Astrocyte (in vitro differentiated cells and primary cell): Measurements from ENCODE around the gene RIGI. TPM values are rescaled to one million over a fixed set of nuclear protein-coding genes. Genes with fewer than 3 reads are reported as not detected.
"Not testable (repeated sequence)": the region's sequence is repeated elsewhere in the genome, so short reads cannot be mapped to it uniquely, and the experiment has no call there.

Experiments
- DNase-seq: peaks from one replicate; pipeline ENCODE4 v3.0.0-alpha.2; 2010; ENCODE audit warnings: low read depth
- FAIRE-seq: peaks from 2 replicates; lab custom pipeline; 2011; peaks lifted over from hg19 to GRCh38; lab: Jason Lieb, UNC
- H2AFZ ChIP-seq: 2 replicates; pipeline ENCODE4 v1.6.0; 2012; ENCODE audit warnings: low read depth, low read length, inconsistent platforms
- H3K27ac ChIP-seq: 2 replicates; pipeline ENCODE4 v1.5.1; 2011; ENCODE audit warnings: low read depth, low read length, inconsistent platforms
- H3K27me3 ChIP-seq: 2 replicates; pipeline ENCODE4 v1.6.0; 2011; ENCODE audit warnings: low read length, inconsistent platforms; ENCODE audit not compliant: insufficient read depth
- H3K36me3 ChIP-seq: 2 replicates; pipeline ENCODE4 v1.5.1; 2011; ENCODE audit warnings: low read length, inconsistent platforms; ENCODE audit not compliant: insufficient read depth
- H3K4me1 ChIP-seq: 2 replicates; pipeline ENCODE4 v1.5.1; 2011; ENCODE audit warnings: low read length, inconsistent platforms; ENCODE audit not compliant: insufficient read depth
- H3K4me2 ChIP-seq: 2 replicates; pipeline ENCODE4 v1.6.0; 2012; ENCODE audit warnings: low read length, inconsistent platforms
- H3K4me3 ChIP-seq: 2 replicates; pipeline ENCODE4 v1.5.1; 2011; ENCODE audit warnings: low read depth, mild to moderate bottlenecking, low read length, inconsistent platforms; ENCODE audit not compliant: insufficient read depth
- H3K79me2 ChIP-seq: 2 replicates; pipeline ENCODE4 v1.6.0; 2012; ENCODE audit warnings: mild to moderate bottlenecking, low read length, inconsistent platforms; ENCODE audit not compliant: insufficient read depth
- H3K9ac ChIP-seq: 2 replicates; pipeline ENCODE4 v1.6.0; 2012; ENCODE audit warnings: mild to moderate bottlenecking, low read length, inconsistent platforms
- H3K9me3 ChIP-seq: 2 replicates; pipeline ENCODE4 v1.5.1; 2012; ENCODE audit warnings: low read depth, mild to moderate bottlenecking, low read length, inconsistent platforms; ENCODE audit not compliant: insufficient read depth
- H4K20me1 ChIP-seq: 2 replicates; pipeline ENCODE4 v1.6.0; 2012; ENCODE audit warnings: low read length, inconsistent platforms; ENCODE audit not compliant: insufficient read depth
- H3K27ac Mint-ChIP-seq: one replicate; pipeline ENCODE4 v1.8.0; 2021; ENCODE audit warnings: mild to moderate bottlenecking, mixed read lengths; ENCODE audit not compliant: unreplicated experiment
- H3K27me3 Mint-ChIP-seq: one replicate; pipeline ENCODE4 v1.8.0; 2021; ENCODE audit warnings: low read depth, mixed read lengths; ENCODE audit not compliant: unreplicated experiment
- H3K36me3 Mint-ChIP-seq: one replicate; pipeline ENCODE4 v1.8.0; 2021; ENCODE audit warnings: low read depth, mixed read lengths; ENCODE audit not compliant: unreplicated experiment
- H3K4me1 Mint-ChIP-seq: one replicate; pipeline ENCODE4 v1.8.0; 2021; ENCODE audit warnings: low read depth, mixed read lengths; ENCODE audit not compliant: unreplicated experiment
- H3K4me3 Mint-ChIP-seq: one replicate; pipeline ENCODE4 v1.8.0; 2021; ENCODE audit warnings: mild to moderate bottlenecking, moderate library complexity, mixed read lengths; ENCODE audit not compliant: unreplicated experiment
- H3K9me3 Mint-ChIP-seq: one replicate; pipeline ENCODE4 v1.8.0; 2021; ENCODE audit warnings: mild to moderate bottlenecking, mixed read lengths; ENCODE audit not compliant: unreplicated experiment
- EZH2 ChIP-seq: IDR thresholded peaks from 2 replicates; pipeline ENCODE4 v1.6.1; 2012; ENCODE audit warnings: mild to moderate bottlenecking, low read length, inconsistent platforms; ENCODE audit not compliant: insufficient read depth
- total RNA-seq: library from RNA; stranded (reverse); gene quantifications from 2 replicates; pipeline ENCODE4 v1.2.1, GENCODE V29; 2021
- TF ChIP-seq, protein P1 (sequence below): IDR thresholded peaks from 2 replicates; pipeline ENCODE4 v1.5.1; 2011; ENCODE audit warnings: low read depth, mild to moderate bottlenecking, inconsistent platforms, low read length, moderate library complexity; ENCODE audit not compliant: insufficient read depth

RIGI gene
- total RNA-seq, 1 donor from 2014 or later, result 164 TPM

GRCh38 chr9:32524892-32525708 lies 896 bp downstream of the RIGI start:
- TF ChIP-seq, protein P1, sequence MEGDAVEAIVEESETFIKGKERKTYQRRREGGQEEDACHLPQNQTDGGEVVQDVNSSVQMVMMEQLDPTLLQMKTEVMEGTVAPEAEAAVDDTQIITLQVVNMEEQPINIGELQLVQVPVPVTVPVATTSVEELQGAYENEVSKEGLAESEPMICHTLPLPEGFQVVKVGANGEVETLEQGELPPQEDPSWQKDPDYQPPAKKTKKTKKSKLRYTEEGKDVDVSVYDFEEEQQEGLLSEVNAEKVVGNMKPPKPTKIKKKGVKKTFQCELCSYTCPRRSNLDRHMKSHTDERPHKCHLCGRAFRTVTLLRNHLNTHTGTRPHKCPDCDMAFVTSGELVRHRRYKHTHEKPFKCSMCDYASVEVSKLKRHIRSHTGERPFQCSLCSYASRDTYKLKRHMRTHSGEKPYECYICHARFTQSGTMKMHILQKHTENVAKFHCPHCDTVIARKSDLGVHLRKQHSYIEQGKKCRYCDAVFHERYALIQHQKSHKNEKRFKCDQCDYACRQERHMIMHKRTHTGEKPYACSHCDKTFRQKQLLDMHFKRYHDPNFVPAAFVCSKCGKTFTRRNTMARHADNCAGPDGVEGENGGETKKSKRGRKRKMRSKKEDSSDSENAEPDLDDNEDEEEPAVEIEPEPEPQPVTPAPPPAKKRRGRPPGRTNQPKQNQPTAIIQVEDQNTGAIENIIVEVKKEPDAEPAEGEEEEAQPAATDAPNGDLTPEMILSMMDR, result no peak
- TF ChIP-seq EZH2, result no peak
- Mint-ChIP-seq H3K4me1 (peaks cover 23% of the 10 kb centered on the region), H3K36me3 (peaks cover 30% of the 10 kb centered on the region), H3K27ac (peak overlapping the region; percentile 96), H3K4me3 (peak overlapping the region; percentile 97), H3K9me3 (peaks cover 5% of the 10 kb centered on the region), H3K27me3 (no peaks in the 10 kb centered on the region)
- DNase-seq, result peak; percentile 12
- Histone ChIP-seq H3K27me3 (no peaks in the 10 kb centered on the region), H4K20me1 (peaks cover 7% of the 10 kb centered on the region), H3K79me2 (peaks cover 30% of the 10 kb centered on the region), H3K36me3 (no peaks in the 10 kb centered on the region), H2AFZ (peak overlapping the region; percentile 68), H3K4me2 (peak overlapping the region; percentile 96), H3K4me3 (peak overlapping the region; percentile 95), H3K9ac (peak overlapping the region; percentile 88), H3K9me3 (no peaks in the 10 kb centered on the region), H3K27ac (peak overlapping the region; percentile 68), H3K4me1 (peaks cover 8% of the 10 kb centered on the region)
- FAIRE-seq, result no peak

GRCh38 chr9:32524558-32524891 lies 1.5 kb downstream of the RIGI start:
- not testable (repeated sequence) for H3K4me1 ChIP-seq, H3K27me3 Mint-ChIP-seq, H3K36me3 ChIP-seq, DNase-seq, FAIRE-seq, H3K4me3 ChIP-seq, H3K9me3 Mint-ChIP-seq, H3K27me3 ChIP-seq, H4K20me1 ChIP-seq, H2AFZ ChIP-seq, H3K27ac ChIP-seq, H3K9me3 ChIP-seq
- Mint-ChIP-seq H3K27ac (peak overlapping the region; percentile 96), H3K36me3 (peaks cover 30% of the 10 kb centered on the region), H3K4me3 (peak overlapping the region; percentile 97), H3K4me1 (peaks cover 23% of the 10 kb centered on the region)
- Histone ChIP-seq H3K79me2 (peaks cover 30% of the 10 kb centered on the region), H3K9ac (peak overlapping the region; percentile 88), H3K4me2 (peak overlapping the region; percentile 96)

GRCh38 chr9:32523910-32524309 lies 2.1 kb downstream of the RIGI start:
- Histone ChIP-seq H2AFZ (no peak overlapping the region), H4K20me1 (peaks cover 7% of the 10 kb centered on the region), H3K36me3 (no peaks in the 10 kb centered on the region), H3K79me2 (peaks cover 30% of the 10 kb centered on the region), H3K4me1 (peaks cover 8% of the 10 kb centered on the region), H3K27ac (no peak overlapping the region), H3K9me3 (no peaks in the 10 kb centered on the region), H3K4me2 (peak overlapping the region; percentile 96), H3K27me3 (no peaks in the 10 kb centered on the region), H3K4me3 (no peak overlapping the region), H3K9ac (no peak overlapping the region)
- Mint-ChIP-seq H3K9me3 (peaks cover 5% of the 10 kb centered on the region), H3K4me1 (peaks cover 24% of the 10 kb centered on the region), H3K4me3 (peak overlapping the region; percentile 97), H3K27ac (peak overlapping the region; percentile 96), H3K36me3 (peaks cover 30% of the 10 kb centered on the region), H3K27me3 (no peaks in the 10 kb centered on the region)
- no peak for DNase-seq
- no peak for TF ChIP-seq EZH2
- TF ChIP-seq, protein P1, result no peak
- FAIRE-seq, result no peak
